ENCODE data around the gene PCDH9.

DNA sequence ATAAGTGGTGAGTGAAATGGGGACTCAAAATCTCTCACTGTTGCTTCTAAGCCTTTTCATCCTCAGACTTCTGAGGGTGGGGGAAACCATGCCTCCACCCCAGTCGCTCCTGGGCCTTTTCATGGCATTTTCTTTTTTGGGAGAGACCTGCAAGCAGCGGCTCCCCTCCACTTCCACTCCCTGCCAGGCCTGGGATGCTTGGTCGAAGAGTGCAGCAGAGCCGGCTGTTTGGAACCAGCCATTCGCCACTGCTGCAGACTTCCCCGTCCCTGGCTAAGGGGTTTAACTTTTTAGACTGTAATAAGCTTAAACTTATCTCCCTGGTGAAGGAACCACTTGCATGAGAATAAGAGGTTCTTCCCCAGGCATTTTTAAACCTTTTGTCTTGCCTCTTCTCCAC is 617.2 kb downstream of the PCDH9 start:
- TF ChIP-seq CTCF (conservative IDR thresholded peaks at IDR 0.05; ENCODE audit: low read depth, low read length) = no peak
- no peak for TF ChIP-seq EZH2 (IDR thresholded peaks at IDR 0.05; ENCODE audit: borderline replicate concordance, low read depth, low read length, poor library complexity, severe bottlenecking)

Data from A673 (cell line).